Fibroblast of upper back skin (primary cell): Measurements from ENCODE around the gene PAX5.
A peak's percentile ranks its signal among the peaks of the same experiment; 100 is the strongest.
"Not testable (repeated sequence)": the region's sequence is repeated elsewhere in the genome, so short reads cannot be mapped to it uniquely, and the experiment has no call there.

Experiments used
- DNase-seq: peaks from one replicate; pipeline ENCODE4 v3.0.0-alpha.2; 2013

PAX5 gene

GRCh38 chr9:36871606-36872005 is 162.5 kb downstream of the PAX5 start:
- no peak for DNase-seq

DNA sequence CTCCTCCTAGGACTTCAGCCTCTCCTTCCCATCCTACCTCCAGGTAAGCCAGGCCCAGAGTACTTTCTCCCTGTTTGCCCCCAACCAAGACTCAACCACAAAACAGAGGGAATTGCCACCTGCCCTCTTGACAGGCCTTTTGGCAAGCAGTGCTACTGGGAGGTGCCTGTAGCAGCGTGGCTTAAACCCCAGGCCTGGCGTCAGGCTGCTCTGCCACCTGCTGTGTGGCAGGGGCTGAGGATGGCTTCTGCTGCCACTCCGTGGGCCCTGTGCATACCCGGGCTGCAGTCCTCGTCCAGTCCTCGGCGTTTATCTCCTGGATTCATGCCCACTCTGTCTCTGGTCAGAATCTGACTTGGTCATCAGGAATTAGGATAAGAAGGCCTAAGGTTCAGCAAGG is 163.1 kb downstream of the PAX5 start:
- no peak for DNase-seq

DNA sequence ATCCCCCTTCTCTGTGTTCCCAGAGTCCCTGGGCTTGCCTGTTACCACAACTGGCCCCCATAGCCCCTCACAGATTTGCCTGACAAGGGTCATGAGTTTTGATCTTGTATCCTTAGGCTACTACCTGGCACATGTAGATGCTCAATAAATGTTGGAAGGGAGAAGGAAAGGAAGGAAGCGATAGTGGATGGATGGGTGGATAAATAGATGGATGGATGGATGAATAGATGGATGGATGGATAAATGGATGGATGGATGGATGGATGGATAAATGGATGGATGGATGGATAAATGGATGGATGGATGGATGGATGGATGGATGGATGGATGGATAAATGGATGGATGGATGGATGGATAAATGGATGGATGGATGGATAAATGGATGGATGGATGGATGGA is 164.5 kb downstream of the PAX5 start:
- not testable (repeated sequence) for DNase-seq

DNA sequence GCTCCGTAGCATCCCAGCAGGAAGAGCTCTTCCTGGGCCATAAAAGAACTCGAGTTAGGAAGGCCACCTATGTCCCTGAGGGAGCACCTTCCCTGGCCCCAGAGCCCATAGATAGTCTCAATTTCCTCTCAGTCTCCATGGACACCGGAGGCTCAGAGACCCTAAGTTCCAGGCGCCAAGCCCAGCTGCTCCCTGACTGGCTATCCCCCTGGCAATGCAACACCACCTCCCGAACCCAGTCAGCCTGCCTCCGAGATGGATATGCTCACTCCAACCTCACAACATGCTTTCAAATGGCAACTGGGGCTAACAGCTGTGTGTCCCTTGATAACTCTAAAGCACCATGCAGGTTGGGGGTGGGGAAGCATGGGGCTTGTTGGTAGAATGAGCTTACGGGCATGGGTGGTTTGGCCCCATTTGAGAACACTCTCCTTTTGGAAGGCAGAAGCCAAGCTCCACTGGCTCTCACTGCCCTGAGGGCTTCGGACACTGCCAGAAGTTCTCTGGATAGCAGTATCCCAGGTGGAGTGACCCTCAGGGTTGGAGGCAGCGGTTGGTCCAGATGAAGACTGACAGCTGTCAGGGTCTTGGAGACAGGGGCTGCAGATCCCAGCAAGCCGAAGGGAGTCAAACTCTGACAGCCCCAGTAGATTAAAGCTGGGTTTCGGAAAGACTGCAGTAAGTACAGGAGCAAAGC is 165.3 kb downstream of the PAX5 start:
- DNase-seq, result no peak

- no peak for DNase-seq
These were observed 166.2 kb downstream of the PAX5 start for GRCh38 chr9:36867672-36868471.

DNA sequence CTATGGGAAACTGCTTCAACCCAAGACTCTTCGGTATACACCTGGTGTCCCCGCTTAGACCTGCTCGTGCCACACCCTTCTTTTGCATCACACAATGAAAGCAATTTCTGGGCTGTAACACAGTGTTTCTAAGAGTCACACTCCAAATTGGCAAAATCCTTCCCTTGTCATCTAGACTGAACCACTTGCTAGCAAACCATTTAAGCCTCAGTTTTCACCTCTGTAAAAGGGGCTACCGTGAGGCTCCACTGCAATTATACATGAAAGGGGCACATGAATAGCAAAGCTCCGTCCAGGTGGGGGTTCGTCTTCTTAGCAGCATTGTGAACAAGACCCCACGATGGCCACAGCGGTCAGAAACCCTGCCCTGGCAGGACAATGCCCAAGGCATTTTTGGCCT is 166.8 kb downstream of the PAX5 start:
- DNase-seq, result no peak

DNA sequence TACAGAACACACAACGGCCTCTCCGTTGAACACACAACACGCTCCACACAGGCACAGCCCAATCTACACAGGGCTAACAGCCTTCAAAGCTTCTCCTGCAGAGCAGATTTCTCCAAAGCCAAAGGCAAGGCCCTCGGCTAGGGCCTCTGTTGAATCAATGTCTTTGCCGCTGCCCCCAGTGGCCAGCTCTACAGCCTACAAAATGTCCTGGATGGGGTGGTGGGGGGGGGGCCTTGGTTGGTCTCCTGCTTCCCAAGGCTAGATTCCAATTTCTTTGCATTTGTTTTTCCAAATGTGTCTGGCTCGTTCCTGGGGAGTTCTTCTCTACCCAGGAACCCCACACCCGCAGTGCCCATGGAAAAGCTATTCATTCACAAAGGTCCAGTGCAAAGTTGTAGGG is 167.2 kb downstream of the PAX5 start:
- DNase-seq, result no peak

DNA sequence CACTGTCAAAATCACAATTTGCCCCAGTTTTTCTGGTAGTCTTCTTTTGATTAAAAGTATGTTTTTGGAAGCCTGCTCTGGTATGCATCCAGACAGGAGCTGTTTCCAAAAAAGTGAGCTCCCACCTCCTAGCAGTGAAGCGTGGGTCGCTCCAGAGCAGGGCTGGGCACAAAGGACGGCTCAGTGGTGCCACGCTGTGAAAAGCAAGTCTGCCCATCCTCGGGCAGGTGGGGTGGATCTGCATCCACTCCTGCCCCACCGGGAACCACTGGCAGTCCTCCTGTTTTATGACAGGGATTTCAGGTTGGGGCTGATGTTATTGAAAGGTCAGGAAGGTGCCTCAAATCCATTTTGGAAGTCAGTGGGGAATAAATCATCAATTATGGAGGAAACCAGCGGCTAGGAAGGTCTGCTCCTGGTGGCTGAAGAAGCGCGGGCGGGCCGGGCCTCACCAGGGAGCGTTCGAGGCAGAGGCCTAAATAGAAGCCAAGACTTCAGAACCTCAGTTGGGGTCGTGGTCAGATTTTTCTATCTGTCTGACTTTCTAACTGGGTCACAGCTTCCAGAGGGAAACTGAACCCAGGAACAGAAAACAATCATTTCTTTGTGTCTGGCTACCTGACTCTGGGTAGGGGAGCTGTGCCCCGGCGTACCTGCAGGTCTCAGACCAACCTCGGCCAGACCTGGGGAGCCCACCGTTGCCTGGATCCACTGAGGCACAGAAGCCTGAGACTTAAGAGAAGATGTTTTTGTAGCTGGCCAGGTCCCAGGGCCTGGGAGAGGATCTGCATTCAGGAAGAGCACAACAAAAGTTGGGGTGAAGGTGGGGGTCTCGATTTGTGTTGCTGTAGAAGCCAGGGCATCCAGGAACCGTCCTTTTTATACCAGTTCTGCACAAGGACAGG is 168.1 kb downstream of the PAX5 start:
- no peak for DNase-seq

DNA sequence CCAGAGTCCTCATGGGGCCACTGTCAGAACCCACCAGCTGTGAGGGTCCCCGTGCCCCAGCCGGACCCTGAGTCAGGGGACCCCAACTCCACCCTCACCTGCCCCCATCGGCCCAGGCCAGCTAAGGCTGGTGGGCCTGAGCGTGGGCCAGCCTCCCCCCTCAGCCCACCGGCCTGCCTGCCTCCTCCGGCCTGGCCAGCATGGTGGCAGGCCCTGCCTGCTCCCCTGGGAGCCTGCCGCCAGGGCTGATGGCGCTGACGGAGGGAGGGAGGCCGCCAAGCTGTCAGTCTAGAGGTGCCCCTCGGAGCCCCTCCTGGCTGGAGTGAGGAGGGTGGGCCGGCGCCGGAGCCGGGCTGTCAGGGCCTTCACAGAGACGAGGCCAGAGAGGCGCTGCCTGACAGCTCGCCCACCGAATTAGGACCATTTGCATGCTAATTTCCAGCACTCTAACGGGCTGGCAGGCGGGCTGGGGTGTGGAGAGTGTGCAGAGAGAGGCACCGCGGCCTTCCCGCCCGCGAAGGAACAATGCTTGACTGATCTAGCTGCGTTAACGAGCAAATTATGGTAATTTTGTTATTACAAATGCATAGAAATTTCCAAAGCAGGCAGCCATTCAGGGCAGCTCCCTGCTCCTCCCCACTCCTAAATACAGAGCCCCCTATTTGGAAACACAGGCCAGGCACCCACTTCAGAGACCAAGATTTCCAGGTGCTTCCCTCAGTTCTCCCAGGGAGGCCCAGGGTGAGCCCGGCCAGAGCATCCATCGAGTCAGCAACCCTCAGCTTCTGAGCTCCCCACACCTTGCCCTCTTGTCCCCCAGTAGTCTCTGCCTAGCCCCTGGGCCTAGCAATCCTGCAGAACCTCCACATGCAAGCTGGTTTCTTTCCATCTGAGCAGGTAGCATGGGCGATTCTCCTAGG is 169.3 kb downstream of the PAX5 start:
- DNase-seq, result no peak

- DNase-seq, result peak; percentile 32
These were observed 171.6 kb downstream of the PAX5 start for GRCh38 chr9:36862206-36863145.

DNA sequence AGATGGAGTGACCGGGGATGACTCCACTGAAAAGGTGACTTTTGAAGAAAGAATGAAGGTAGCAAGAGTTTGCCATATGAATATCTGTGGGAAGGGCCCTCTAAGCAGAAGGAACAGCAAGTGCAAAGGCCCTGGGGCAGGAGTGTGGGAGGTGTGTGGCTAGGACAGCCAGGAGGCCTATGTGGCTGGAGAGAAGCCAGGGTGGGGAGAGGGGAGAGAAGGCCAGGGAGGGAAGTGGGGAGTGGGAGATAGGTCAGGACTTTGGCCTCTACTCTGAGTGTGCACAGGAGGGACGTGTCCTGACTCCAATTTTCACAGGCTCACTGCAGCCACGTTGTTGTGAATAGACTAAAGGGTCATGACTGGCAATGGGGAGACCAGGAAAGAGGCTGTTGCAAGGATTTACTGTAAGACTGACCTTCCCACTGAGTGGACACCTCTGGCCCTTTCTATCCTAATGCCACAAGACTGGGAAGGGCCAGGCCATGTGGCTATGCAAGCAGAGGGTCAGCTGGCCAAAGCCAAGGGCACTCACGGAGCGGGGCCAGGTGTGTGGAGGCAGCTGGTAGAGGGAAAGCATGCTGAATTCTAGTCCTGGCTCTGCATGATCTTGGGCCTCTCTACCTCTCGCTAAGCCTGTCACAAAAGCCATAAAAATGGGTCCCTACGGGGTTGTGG is 172.4 kb downstream of the PAX5 start:
- no peak for DNase-seq

- no peak for DNase-seq
These were observed 175.2 kb downstream of the PAX5 start for GRCh38 chr9:36858805-36859375.

GRCh38 chr9:36855448-36856315 is 178.4 kb downstream of the PAX5 start:
- no peak for DNase-seq

DNA sequence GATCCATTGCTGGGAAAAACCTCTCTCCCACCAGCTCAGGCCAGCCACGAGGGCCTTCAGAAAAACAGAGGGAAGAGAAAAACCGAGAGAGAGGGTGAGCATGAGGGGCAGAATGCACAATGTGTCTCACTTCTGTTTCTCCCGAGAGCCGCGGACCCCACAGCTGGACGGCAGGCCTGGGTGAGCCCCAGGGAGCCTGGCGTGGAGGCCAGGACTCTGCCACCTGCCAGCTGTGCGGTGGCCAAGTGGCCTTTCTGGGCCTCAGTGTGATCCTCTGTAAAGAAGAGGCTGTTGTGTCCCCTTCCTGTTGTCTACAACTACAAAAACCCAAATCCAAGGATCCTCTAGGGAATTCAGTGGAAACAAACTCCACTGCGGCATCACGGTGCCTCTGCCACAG is 179.3 kb downstream of the PAX5 start:
- DNase-seq, result no peak

DNA sequence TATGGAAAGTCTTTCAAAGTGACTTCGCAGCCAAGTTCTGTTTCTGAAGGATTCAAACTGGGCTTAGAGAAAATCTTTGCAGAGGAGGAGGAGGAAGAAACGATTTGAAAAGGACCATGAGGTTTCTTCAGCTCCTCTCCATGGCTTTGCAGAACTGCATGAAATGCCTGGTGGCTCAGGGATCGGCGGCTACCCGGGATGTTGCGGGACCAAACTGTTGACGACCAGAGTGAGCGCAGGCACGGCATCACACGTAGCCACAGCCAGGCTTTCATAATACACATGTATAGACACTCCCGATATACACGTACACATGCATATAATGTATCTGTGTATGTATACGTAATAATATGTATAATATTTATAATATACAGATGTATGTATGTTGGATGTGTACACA is 180.0 kb downstream of the PAX5 start:
- no peak for DNase-seq

DNA sequence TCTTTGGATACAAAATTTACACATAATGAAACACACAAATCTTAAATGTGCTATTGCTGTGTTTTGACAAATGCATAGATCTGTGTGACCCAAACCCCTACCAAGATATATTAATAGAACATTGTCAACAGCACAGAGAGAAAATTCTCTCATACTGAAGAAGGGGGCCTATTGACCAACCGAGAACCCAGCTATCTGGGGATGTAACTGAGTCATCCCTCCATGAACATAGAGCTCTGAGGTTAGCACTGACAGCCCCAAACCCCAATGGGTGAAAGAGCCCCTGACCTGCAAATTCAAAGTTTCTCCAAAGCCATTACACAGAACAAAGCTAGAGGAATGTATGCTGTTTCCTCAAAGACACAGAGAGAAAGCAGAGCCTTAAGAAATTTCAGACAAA is 180.8 kb downstream of the PAX5 start:
- no peak for DNase-seq

- no peak for DNase-seq
These were observed 184.1 kb downstream of the PAX5 start for GRCh38 chr9:36849943-36850342.

- DNase-seq, result no peak
These were observed 185.1 kb downstream of the PAX5 start for GRCh38 chr9:36848946-36849345.
